Calu3 (cell line): ENCODE results near the gene HOXA3. TPM values are rescaled to one million over a fixed set of nuclear protein-coding genes. Genes with fewer than 3 reads are reported as not detected.

Experiments used
- BruUV-seq: library from RNA; stranded (reverse); fragments of 400-500 nt; replicated peaks from 2 replicates; lab custom pipeline; 2021; lab: Mats Ljungman, UMichigan
- CTCF ChIA-PET: fragments of 300-600 bp; sonication (Branson Sonifier 250); formaldehyde crosslinking; loops from one replicate; lab custom pipeline; 2022; ENCODE audit warnings: antibody characterized with exemption; lab: Charles Lee
- DNase-seq: peaks from one replicate; pipeline ENCODE4 v3.0.0; 2022
- H3K27ac Mint-ChIP-seq: one replicate; pipeline ENCODE4 v1.8.0; 2022; ENCODE audit warnings: mixed read lengths; ENCODE audit not compliant: unreplicated experiment
- H3K27me3 Mint-ChIP-seq: one replicate; pipeline ENCODE4 v1.8.0; 2022; ENCODE audit warnings: mixed read lengths; ENCODE audit not compliant: unreplicated experiment
- H3K36me3 Mint-ChIP-seq: one replicate; pipeline ENCODE4 v1.8.0; 2022; ENCODE audit warnings: mild to moderate bottlenecking, moderate library complexity, mixed read lengths; ENCODE audit not compliant: insufficient read depth, unreplicated experiment
- H3K4me1 Mint-ChIP-seq: one replicate; pipeline ENCODE4 v1.8.0; 2022; ENCODE audit warnings: mild to moderate bottlenecking, low read depth, mixed read lengths; ENCODE audit not compliant: unreplicated experiment
- H3K4me3 Mint-ChIP-seq: one replicate; pipeline ENCODE4 v1.8.0; 2022; ENCODE audit warnings: mild to moderate bottlenecking, low read depth, moderate library complexity, mixed read lengths; ENCODE audit not compliant: unreplicated experiment
- H3K9me3 Mint-ChIP-seq: one replicate; pipeline ENCODE4 v1.8.0; 2022; ENCODE audit warnings: low read depth, mixed read lengths; ENCODE audit not compliant: unreplicated experiment
- intact Hi-C: fragments of 100-400 bp; cut with micrococcal nuclease; formaldehyde crosslinking; loops from one replicate; pipeline ENCODE4 v1.10.0; 2022; ENCODE audit not compliant: unreplicated experiment
- total RNA-seq: library from RNA; stranded (reverse); gene quantifications from 2 replicates; pipeline ENCODE4 v1.2.3, GENCODE V29; 2022
- TF ChIP-seq, protein P1 (sequence below): fragments of 200-600 bp; IDR thresholded peaks from one replicate; pipeline ENCODE4 v1.8.0; 2022; ENCODE audit warnings: antibody characterized with exemption; ENCODE audit not compliant: unreplicated experiment

The HOXA3 gene
- total RNA-seq, 1 experiment from 2014 or later = 20.9 TPM

DNA sequence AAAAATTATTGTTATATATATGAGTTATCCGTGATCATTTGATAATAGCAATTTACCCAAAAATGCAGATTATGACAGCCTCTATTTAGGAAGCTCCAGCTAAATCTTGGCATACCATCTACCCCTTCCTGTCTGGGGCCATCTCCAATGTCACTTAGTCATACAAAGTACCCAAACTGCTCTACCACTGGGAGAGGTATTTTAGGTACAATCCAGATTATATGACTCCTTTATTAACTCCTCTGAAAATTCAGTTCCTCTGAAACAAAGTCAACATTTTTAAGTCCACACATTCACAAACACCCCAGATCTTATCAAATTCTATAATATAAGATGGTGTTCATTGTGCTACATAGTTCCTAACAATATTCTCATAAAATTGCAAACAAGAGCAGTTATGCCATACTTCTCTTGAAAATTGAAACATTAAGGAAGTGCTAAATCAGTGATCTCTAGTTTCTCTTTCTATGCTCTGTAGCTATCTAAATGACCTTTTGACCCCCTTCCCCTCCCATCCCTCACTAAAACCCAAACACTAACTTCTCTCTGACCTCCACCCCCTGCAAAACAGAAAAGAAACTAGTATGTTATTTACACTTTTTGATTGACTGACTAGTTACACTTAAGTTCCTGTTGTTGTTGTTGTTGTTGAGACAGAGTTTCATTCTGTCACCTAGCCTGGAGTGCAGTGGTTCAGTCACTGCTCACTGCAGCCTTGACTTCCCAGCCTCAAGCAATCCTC, 73.0 kb downstream of the HOXA3 start:
- intact Hi-C loops = no loop called here
- no peak for DNase-seq
- CTCF ChIA-PET = interaction anchor here (1.4 kb wide), 1 partner anchor 19 kb away, joined by 3 read pairs; no protein-coding TSS in a partner anchor
- Mint-ChIP-seq H3K4me1 (peaks cover 47% of the 10 kb centered on the region), H3K27me3 (no peaks in the 10 kb centered on the region), H3K4me3 (no peak overlapping the region), H3K27ac (no peak overlapping the region), H3K36me3 (no peaks in the 10 kb centered on the region), H3K9me3 (no peaks in the 10 kb centered on the region)
- BruUV-seq = no TSS peak
- TF ChIP-seq, protein P1, sequence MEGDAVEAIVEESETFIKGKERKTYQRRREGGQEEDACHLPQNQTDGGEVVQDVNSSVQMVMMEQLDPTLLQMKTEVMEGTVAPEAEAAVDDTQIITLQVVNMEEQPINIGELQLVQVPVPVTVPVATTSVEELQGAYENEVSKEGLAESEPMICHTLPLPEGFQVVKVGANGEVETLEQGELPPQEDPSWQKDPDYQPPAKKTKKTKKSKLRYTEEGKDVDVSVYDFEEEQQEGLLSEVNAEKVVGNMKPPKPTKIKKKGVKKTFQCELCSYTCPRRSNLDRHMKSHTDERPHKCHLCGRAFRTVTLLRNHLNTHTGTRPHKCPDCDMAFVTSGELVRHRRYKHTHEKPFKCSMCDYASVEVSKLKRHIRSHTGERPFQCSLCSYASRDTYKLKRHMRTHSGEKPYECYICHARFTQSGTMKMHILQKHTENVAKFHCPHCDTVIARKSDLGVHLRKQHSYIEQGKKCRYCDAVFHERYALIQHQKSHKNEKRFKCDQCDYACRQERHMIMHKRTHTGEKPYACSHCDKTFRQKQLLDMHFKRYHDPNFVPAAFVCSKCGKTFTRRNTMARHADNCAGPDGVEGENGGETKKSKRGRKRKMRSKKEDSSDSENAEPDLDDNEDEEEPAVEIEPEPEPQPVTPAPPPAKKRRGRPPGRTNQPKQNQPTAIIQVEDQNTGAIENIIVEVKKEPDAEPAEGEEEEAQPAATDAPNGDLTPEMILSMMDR = no peak

DNA sequence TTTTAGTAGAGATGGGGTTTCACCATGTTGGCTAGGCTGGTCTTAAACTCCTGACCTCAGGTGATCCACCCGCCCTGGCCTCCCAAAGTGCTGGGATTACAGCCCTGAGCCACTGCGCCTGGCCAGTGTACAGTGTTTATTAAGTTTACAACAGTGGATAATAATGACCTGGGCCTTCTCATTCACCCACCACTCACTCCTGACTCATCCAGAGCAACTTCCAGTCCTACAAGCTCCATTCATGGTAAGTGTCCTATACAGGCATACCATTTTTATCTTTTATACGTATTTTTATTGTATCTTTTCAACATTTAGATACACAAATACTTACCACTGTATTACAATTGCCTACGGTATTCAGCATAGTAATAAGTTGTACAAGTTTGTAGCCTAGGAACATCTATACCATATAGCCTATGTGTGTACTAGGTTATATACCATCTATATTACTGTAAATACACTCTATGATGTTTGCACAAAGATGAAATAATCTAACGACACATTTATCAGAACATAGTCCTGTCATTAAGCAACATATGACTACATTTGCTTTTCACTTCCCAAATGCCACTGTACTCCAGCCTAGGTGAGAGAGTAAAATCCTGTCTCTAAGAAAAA, 73.7 kb downstream of the HOXA3 start:
- Mint-ChIP-seq H3K9me3 (no peaks in the 10 kb centered on the region), H3K4me3 (no peak overlapping the region), H3K4me1 (peaks cover 47% of the 10 kb centered on the region), H3K27ac (no peak overlapping the region), H3K36me3 (no peaks in the 10 kb centered on the region), H3K27me3 (no peaks in the 10 kb centered on the region)
- TF ChIP-seq, protein P1 = no peak
- intact Hi-C loops = no loop called here
- CTCF ChIA-PET = interaction anchor here (1.4 kb wide), 1 partner anchor 20 kb away, joined by 3 read pairs; no protein-coding TSS in a partner anchor
- no TSS peak for BruUV-seq
- DNase-seq = no peak

DNA sequence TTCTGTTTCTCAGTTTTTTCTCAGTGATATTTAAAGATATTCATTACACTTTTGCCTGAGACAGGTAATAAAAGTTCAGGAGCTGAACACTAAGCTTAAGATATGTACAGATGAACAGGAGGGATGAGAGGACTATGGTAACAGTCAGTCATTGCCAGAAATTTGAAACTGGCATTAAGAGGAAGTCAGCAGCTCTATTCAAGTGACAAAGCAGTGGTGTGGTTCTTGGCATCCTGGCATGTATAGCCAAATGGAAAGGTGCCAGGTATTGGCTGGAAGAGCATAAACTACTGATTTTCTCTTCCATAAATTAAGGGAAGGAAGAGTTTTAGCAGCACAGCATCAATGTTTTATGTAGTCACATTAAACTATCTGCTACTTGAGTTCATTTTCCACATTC, 79.3 kb downstream of the HOXA3 start:
- TF ChIP-seq, protein P1 = no peak
- Mint-ChIP-seq H3K36me3 (no peaks in the 10 kb centered on the region), H3K9me3 (no peaks in the 10 kb centered on the region), H3K27me3 (no peaks in the 10 kb centered on the region), H3K4me3 (no peak overlapping the region), H3K4me1 (peaks cover 19% of the 10 kb centered on the region), H3K27ac (no peak overlapping the region)
- intact Hi-C loops = no loop called here
- peak; percentile 42 for DNase-seq
- no TSS peak for BruUV-seq
- CTCF ChIA-PET = interaction anchor here (0.6 to 1.1 kb wide), 2 partner anchors 144 to 327 kb away, joined by 3 to 6 read pairs; no protein-coding TSS in a partner anchor

DNA sequence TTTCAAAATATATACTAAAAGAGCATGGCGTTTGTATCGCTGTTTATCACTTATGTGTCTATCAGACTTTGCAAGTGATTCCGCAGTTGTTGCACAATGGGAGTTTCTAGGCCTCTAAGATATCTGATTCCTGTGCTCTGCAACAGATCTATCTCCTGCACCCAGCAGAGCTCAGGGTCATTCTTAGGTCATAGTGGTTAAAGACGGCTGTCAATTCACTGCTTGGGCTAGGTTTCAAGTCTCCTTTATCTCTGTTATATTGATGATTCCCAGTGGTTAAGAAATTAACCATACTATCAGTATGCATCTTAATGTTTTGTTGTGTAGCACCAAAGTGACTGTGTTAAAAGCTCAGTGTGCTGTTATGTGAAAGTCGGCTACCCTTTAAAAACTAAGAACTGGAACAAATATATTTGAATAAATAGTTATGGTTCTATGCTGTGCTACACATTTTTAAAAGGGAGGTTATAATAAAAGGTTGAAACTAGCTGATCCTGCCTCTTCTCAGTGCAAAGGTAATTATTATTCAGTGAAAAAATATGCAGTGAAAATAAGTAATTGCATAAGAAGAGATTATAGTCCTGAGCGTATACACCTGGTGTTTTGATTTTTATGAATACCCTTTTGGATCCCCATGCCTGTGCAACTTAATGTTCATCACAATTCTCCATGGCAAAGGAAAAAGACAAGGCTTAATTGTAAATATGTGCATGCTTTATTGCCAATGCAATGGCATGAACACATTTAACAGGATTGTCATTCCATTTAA, 80.6 kb downstream of the HOXA3 start:
- H3K27ac Mint-ChIP-seq = no peak overlapping the region
- CTCF ChIA-PET = interaction anchor here (0.6 kb wide), 1 partner anchor 14 kb away, joined by 3 read pairs; no protein-coding TSS in a partner anchor
- H3K9me3 Mint-ChIP-seq = no peaks in the 10 kb centered on the region
- H3K4me3 Mint-ChIP-seq = no peak overlapping the region
- intact Hi-C loops = no loop called here
- H3K4me1 Mint-ChIP-seq = peaks cover 20% of the 10 kb centered on the region
- no TSS peak for BruUV-seq
- no peaks in the 10 kb centered on the region for H3K36me3 Mint-ChIP-seq
- TF ChIP-seq, protein P1 = no peak
- DNase-seq = no peak
- no peaks in the 10 kb centered on the region for H3K27me3 Mint-ChIP-seq
